HG03045 (cell line): ENCODE results near the gene CMKLR1.

Experiments used
- ATAC-seq: cut with Tn5 transposase; IDR thresholded peaks from one replicate; pipeline ENCODE4 v1.9.1; 2021; ENCODE audit warnings: mild to moderate bottlenecking, moderate library complexity; ENCODE audit not compliant: unreplicated experiment

The CMKLR1 gene

DNA sequence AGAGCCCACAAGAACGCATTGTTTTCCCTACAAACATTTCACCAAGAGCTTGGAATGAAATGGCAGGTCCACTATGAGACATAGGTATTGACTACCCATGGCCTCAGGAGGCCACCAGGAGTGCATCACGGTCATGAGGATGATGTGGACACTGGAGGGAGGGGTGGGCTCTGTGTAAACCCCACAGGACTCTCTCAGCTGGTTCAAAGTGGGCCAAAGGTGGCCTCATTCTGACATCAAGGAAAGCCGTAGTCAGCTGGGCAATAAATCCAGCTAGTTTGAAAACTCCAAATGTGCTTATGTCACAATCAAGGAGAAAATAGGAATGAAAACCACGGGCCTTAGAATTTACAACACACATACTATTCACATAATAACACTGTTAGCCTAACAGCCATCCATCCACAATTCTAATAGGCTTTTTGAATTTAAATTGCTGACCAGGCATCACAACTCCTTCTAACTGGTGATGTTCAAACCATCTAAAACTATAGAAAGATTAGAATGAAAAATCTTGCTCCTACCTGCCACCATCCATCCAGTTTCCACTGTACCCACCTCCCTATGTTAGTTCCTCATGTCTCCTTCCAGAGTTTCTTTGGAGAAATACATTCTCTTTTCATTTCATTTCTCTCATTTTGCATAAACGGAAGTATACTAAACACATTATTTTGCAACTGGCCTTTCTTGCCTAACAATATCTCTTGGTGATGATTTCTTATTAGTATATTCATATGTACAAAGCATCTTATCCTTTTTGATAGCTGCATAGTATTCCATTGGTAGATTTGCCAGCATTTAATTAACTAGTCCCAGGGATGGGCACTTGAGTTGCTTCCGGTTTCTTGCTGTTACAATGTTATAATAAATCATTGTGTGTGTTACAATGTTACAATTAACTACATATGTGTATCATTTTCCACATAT, 21.5 kb downstream of the CMKLR1 start:
- ATAC-seq: no peak

DNA sequence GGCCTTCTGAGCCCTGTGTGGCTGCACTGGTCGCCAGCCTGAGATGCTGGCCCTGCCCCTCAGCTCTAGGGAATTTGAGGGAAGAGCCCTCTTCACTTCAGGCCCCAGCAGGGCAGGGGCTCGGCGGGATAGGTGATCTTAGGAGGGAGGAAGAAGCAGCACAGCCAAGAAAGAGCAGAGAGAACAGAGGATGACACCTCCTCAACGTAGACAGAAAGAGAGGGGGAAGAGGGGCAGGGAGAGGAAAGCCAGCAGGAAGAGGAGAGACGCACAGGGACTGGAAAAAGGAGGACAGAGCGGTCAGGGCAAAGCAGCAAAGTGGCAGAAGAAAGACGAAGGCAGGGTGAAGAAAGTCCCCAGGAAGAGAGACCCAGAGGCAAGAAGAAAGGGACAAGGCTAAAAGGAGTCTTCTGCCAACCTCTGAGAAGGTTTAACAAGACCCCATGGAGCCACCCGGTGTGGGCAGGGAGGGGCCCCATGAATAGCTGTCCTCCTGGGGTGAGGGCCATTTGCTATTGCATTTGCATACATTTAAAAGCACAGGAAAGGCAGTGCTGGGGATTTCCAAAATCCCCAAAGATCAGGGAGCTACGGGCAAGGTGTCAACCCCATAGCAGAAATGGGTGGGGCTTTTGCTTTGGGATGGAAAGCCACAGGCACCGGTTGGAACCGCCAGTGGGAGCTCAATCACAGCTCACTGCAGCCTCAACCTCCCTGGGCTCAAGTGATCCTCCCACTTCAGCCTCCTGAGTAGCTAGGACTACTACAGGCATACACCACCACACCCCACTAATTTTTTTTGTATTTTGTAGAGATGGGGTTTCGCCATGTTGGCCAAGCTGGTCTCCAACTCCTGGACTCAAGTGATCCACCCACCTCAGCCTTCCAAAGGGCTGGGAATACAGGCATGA, 22.7 kb downstream of the CMKLR1 start:
- ATAC-seq: no peak

DNA sequence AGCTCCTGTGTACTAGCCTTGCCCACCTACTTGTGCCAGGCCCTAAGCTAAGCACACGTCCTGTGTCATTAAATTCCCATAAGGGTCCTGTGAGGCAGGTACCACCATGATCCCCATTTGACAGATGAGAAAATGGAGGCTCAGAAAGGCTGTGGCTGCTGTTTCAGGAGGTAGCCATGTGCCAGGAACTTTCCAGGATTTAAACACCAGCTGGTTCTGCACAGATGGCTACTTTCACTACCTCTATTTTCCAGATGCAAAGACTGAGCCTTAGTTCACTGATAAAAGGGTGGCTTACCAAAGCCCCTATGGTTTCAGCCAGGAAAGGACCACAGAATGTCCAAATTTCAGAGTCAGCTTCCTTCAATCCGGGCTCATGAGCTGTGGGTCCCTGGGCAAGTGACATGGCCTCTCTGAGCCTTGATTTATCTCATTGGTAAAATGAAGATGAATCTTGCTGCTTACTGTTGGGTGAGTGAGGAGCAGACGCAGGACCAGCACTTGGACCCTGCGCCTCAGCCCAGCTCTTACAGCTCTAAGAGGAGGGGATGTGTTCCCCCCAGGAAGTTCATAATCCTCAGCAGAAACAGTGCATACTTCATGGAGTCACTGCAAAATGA, 23.5 kb downstream of the CMKLR1 start:
- no peak for ATAC-seq

DNA sequence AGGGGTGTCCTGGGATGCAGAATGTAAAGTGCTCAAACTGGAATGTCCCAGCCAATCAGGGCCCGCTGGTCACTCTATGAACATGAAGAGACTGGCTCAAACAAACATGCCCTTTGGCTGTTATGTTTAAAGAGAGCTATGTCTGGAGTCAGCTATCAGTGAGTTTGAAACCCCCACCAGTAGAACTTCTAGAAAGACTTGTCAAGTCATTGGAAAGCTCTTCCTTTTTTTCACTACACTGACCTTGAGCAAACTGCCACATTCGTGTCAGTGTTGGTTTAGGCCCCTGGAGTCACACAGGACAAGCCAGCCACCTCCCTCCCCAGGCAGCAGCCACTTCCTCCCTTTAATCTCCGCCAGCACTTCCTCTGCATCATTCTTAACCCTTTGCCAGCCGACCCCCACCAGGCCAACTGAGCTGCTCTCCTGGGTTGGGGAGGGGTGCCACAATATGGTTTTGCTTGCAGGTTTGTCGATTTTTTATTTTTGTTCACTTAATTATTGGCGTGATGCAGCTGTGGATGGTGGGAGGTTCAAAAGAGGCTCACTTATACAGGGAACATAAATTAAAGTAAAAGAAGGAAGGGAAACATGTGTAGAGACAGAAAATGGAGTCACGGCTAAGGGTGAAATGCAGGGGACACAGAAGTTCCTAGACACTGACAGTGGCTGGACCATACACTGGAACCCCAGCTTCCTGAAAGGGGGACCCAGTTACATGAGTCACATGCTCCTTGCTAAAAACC, 25.3 kb downstream of the CMKLR1 start:
- ATAC-seq: no peak

DNA sequence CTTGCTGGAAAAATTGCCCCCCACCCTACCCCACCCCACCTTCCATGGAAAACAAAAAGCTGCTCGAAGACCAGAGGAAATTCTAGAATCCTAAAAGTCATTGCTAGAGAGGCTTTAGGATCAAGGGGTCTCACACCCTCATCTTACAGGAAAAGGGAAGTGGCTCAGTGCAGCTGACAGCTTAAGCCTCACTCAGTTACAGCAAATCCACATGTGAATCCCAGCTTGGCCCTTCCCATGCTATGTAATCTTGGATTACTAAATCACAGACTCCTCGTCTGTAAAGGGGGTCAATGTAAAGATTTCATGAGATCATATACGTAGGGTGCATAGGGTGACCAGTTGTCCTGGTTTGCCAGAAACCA, 25.9 kb downstream of the CMKLR1 start:
- no peak for ATAC-seq

DNA sequence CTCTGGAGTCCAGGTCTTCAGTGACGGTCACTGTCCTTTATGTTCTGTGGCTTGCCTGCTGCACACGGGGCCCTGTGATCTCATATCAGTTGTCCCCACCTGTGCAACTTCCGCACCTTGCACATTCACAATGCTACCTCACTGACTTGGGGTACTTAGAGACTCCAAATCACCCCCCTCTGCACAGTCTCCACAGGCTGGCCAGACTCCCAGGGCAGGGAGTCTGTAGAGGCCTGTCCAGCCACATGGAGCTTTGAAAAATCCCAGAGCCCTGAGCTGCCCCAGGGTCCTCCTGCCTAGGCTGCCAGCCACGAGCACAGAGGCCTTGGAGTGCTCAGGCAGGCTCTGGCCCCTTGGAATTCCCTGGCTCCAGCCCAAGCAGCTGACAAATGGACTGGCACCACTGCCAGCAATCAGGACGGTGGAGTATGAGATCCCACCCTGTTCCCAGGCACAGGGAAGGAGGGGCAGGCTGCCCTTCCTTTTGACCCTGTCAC, 26.4 kb downstream of the CMKLR1 start:
- no peak for ATAC-seq

DNA sequence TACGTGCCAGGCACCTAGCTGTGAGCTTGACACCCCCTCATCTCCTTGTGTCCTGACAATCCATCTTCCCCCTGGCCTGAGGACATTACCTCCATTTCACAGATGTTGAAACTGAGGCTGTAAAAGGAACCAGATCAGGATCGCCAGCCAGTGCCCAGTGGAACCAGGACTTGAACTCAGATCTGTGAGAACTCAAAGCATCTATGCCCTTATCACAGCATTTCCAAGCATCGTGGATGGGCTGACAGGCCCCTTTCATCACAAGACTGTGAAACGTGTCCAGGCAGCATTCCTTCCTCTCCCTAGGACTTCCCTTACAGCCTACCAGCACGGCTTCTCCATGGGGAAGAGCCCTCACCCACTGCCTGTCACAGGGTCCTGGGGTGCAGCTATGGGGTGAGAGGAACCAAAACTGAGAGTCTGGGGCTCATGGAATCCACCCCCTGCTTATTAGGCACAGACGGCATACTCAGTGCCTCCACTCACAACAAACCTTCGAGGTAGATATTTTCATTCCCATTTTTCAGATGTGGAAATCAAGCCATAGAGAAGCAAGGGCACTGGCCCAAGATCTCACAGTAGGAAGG, 26.9 kb downstream of the CMKLR1 start:
- ATAC-seq: no peak

DNA sequence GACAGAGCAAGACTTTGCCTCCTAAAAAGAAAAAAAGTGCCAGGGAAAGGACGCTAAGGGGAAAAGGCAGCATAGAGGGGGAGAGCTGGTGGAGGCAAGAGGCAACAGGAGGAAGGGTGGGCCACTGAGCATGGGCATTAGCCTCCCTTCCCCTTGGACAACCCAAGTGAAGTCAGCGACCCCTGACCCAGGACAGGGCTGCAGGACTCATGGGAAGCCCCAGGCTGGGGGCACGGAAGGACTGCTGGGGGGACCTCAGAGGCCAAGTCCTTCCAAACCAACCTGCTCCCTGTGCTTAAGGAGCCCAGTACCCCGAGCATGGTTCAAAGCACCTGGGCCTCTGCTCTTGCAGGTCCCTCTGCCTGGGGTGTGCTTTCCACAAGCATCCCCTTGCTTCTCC, 27.5 kb downstream of the CMKLR1 start:
- no peak for ATAC-seq

DNA sequence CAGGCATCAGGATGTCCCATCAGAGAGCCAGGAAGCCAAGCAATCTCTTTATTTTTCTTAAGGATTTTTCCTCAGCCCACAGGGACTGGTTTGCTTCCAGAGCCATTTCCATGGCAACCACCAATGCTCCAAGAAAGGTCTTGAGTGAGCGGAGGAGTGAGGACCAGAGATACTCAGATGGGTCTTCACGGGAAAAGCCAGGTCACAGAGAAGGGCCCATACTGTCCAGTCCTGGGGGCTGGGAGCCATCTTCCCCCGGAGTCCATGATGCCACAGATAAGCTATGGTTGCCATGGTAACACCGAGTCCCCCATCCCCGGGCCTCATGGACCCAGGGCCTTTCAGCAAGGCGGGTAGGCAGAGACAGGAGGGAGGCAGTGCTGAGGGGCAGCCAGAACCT, 28.6 kb downstream of the CMKLR1 start:
- ATAC-seq: no peak

DNA sequence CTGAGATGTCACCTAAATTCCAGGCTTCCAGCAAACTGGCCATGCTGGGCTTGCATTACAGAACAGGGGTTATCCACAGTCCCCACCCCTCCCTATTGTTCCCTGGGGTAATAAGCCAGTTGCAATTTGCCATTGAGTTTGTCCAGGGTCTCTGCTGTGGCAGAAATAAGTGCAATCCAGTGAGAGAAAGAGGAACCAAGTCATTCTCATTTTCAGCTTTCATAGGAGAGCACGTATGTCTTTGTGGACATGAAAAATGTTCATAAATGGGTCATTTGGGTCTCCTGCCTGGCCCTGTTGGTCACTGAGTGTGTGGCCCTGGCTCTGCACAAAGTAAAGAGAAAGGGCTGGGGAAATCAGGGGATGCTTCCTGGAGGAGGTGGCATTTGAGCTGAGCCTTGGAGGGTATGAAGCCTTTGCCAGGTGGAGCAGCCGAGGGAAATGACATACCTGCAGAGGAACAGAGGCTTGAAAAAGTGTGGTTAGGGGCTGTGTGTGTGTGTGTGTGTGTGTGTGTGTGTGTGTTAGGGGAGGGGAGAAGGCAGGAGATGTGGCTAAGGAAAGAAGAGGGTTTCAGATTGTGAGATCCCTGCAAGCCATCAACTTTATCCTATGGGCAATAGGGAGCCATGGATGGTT, 29.3 kb downstream of the CMKLR1 start:
- ATAC-seq: no peak

DNA sequence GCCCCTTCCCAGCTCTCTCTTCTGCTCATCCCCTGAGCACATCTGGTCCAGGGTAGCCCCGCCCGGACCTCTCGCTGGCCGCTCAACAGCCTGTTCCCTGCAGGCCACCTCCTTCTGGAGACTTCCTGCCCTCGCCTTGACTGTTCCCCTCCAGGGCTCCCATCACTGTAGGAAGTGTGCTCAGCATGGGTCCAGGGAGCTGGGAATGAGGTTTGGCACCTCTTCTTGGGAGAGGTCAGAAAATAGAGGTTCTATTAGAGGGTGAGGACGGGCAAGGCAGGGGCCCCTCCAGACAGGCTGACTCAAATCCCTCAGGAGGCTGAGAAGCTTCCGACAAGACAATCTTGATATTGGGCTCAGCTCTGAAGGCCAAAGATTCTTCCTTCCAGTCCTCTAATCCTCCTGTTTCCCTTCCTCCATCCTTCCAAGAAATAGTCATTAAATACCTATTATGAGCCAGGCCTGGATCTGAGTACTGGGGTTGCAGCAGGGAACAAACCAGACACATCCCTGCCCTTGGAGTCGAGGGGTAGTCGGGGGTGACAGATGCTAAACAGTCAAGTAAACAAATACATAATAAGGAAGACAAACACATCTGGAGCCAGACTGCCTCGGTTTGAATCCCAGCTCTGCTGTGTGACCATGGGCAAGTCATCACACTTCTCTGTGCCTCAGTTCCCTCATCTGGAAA, 30.6 kb downstream of the CMKLR1 start:
- no peak for ATAC-seq

DNA sequence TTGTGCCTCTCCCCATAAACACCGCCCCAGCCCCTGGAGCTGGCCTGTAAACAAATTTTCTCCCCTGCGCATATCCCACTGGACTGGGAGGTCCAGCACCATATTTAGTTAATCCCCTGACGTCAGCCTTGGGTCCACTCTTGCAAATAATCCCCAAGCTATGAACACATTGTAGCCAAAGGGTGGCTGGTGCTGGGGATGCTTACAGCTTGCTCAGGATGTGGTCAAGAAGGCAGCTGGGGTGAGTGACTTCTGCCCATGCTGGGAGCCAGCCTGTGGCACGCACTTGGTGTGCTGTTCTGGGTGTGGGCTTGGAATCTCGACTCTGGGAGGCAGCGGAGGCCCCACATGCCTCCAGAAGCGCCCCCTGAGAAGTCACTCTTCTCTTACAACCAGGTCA, 32.1 kb downstream of the CMKLR1 start:
- ATAC-seq: no peak

DNA sequence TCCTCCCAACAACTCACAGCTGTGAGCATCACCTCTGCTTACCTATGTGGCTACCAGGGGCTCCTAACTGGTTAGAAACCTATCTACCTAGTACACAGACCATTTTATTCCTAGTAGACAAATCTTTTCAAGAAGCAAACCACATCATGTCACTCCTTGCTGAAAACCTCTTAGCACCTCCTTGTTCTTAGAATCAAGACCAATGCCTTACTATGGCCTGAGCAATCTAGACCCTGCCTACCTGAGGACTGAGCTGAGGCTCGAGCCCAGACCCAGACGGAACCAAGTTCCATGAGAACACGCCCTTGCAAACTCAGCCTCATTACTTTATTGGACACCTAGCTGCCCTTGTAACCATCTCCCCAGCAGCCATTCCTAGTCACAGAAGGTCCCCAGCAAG, 32.6 kb downstream of the CMKLR1 start:
- no peak for ATAC-seq

DNA sequence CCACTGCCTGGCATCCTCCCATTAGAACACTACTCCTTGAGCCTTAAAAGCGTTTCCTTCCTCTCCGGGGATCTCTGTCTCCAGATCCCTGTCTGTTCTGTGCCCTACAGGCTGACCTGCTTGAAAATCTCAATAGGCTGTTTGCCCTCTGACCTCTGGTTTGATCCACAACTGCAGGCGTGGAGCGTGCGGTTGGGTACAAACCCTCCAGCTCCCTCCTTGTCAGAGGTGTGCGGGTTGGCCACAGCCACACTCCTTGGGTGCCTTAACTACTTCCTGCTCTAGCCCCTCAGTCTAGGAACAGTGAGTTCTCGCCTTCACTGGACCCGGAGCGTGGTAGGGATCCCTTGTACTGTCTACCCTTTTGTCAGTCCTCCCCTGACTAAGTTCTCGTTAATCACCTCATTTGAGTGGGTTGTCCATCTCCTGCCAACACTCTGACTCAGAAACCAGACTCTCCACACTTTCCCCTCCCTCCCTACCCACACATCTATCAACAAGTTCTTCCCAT, 33.1 kb downstream of the CMKLR1 start:
- no peak for ATAC-seq

DNA sequence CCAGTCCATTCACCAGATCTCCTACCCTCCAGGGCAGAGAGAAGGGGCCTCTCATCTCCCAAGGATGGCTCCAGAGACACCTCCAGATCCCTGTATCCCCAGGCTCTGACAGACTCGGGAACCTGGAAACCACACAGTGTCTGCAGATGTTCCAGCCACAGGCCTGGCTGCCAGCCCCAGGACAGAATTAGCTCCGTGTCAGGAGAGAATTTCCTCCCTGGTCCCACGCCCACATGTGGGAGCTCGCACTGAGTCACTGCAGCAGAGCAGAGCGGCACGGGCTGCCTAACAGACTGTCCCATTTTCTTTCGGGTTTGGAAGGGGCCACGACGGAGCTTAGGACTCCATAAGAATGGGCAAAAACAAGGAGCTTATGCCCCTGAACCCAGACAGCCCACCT, 33.6 kb downstream of the CMKLR1 start:
- no peak for ATAC-seq

DNA sequence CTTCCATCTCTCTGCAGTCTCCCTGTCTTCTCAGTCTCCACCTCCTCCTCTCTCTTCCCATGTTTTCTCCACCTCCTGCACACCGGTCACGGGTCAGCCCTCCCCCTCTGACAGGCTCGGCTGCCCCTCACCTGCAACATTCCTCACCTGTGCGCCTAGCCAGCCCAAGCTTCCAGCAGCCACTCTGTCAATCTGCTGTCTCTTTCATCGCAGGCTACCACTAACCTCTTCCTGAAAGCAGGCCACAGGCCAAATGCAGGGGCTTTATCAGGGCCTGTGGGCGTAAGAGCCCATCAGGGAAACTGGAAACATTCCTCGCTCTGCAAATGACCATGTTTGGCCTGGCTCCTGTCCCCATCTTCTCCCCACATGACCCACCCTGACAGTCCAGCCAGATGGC, 34.5 kb downstream of the CMKLR1 start:
- no peak for ATAC-seq

DNA sequence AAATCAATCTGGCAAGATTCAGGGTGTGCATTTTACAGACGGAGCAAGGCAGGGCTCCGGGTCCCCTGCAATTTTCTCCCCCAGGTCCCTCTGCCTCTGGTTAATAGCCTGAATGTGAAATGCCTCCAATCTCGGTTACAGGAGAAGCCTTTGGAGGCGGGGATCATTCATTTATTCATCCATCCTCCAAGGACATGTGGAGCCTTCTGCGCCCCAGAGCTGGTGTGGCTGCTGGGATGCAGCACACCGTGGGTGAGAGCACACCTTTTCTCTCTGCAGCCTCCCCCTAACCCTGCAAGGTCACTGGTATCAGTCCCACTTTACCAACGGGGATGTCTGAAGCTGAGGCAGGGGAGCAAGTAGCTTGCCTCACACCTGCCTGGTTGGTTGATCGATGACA, 35.4 kb downstream of the CMKLR1 start:
- ATAC-seq: no peak

DNA sequence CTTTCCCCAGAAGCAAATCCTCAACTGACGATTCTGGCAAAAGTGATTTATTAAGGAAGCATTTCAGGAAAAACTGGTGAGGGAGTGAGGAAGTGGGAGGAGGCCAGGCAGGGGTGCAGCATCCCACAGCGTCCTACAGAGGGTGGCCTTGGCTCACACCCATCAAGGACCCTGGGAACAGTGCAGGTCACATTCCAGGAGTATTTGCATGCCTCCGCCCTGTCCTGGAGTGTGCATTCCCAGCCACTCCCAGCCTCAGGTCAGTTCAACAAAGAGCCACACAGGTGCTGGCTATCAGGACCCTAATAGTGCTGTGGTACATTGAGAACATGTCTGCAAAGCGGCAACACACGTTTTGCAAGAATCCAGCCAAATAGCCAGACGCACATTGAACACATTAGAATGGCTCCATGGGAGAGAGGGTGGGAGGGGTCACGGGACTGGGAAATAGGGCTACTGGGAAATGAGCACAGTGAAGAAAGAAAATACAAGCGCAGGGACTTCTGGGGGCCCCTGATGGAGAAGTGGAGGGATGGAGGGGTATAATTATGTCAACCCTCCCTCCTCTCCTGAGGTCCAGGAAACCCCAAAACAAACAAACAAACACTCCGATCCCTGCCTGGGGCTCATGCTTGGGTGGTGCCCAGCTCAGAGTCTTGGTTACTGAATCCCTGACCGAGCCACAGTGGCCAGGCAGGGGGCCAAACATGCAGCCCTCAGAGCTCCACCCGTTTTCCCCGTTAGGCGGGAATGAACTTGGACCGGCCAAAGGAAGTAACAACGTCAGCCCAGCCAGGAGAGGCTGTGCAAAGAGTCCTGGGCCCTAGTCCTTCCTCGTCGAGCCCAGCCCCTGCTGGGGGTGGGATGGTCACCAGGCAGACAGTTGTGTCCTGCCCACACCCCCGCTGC, 36.5 kb downstream of the CMKLR1 start:
- no peak for ATAC-seq
